CD4-positive, CD25-positive, alpha-beta regulatory T cell (primary cell): ENCODE results near the gene SPATA2L. TPM values are rescaled to one million over a fixed set of nuclear protein-coding genes. Genes with fewer than 3 reads are reported as not detected.

Experiments used
- ATAC-seq, 2 donors: fragments of 150-1000 bp; cut with Tn5 transposase; one replicate each; pipeline ENCODE4 v1.10.0; 2021; ENCODE audit warnings: low read depth in 2 of 2, moderate number of reproducible peaks in 2 of 2, moderate library complexity in 1 of 2
- DNase-seq, 3 donors: peaks; one replicate each; pipeline versions ENCODE4 v3.0.0 to v3.0.0-alpha.2; 2012 to 2022; ENCODE audit warnings: mixed read lengths in 1 of 3
- H3K27ac ChIP-seq: one replicate; pipeline ENCODE4 v1.7.0; 2013; ENCODE audit warnings: mild to moderate bottlenecking, low read length; ENCODE audit not compliant: insufficient read depth, poor library complexity, severe bottlenecking
- H3K27me3 ChIP-seq: one replicate; pipeline ENCODE4 v1.7.0; 2013; ENCODE audit warnings: low read length; ENCODE audit not compliant: control insufficient read depth, insufficient read depth
- H3K36me3 ChIP-seq: one replicate; pipeline ENCODE4 v1.7.0; 2013; ENCODE audit warnings: mild to moderate bottlenecking, low read length, moderate library complexity; ENCODE audit not compliant: control insufficient read depth, insufficient read depth
- H3K4me1 ChIP-seq: 2 replicates; pipeline ENCODE4 v1.7.0; 2013; ENCODE audit warnings: mild to moderate bottlenecking, low read length; ENCODE audit not compliant: insufficient read depth, control insufficient read depth, poor library complexity, severe bottlenecking
- H3K4me3 ChIP-seq: one replicate; pipeline ENCODE4 v1.7.0; 2013; ENCODE audit warnings: low read depth, mild to moderate bottlenecking, low read length, moderate library complexity
- H3K9me3 ChIP-seq, 2 experiments: 1 replicate in 1 of 2; 2 replicates in 1 of 2; pipeline ENCODE4 v1.7.0; 2013; ENCODE audit warnings: low read length in 2 of 2, mild to moderate bottlenecking in 1 of 2, moderate library complexity in 1 of 2; ENCODE audit not compliant: control insufficient read depth in 2 of 2
- H3K27ac Mint-ChIP-seq, 3 donors: one replicate each; pipeline ENCODE4 v1.8.0; 2020 to 2022; ENCODE audit warnings: mild to moderate bottlenecking in 3 of 3, mixed read lengths in 3 of 3, moderate library complexity in 2 of 3
- H3K27me3 Mint-ChIP-seq: one replicate; pipeline ENCODE4 v1.8.0; 2022; ENCODE audit warnings: mild to moderate bottlenecking, mixed read lengths
- H3K36me3 Mint-ChIP-seq: one replicate; pipeline ENCODE4 v1.8.0; 2020; ENCODE audit warnings: mixed read lengths
- H3K4me1 Mint-ChIP-seq, 4 donors: one replicate each; pipeline ENCODE4 v1.8.0; 2020 to 2022; ENCODE audit warnings: mixed read lengths in 4 of 4, mild to moderate bottlenecking in 1 of 4
- H3K4me3 Mint-ChIP-seq, 4 donors: one replicate each; pipeline ENCODE4 v1.8.0; 2020 to 2022; ENCODE audit warnings: mild to moderate bottlenecking in 4 of 4, mixed read lengths in 4 of 4, moderate library complexity in 3 of 4
- H3K9me3 Mint-ChIP-seq, 7 donors: one replicate each; pipeline ENCODE4 v1.8.0; 2020 to 2022; ENCODE audit warnings: mixed read lengths in 7 of 7, mild to moderate bottlenecking in 3 of 7, moderate library complexity in 2 of 7
- polyA plus RNA-seq, 4 donors: library from polyadenylated mRNA; unstranded; fragments of 300-500 nt; fragmentation: Illumina TruSeq; gene quantifications; one replicate each; pipeline ENCODE4 v1.2.3, GENCODE V29; 2021
- total RNA-seq: library from RNA; stranded (reverse); gene quantifications from one replicate; pipeline ENCODE4 v1.2.3, GENCODE V29; 2022

The SPATA2L gene
- total and polyA plus RNA-seq, 5 donors from 2014 or later: 5.6 to 15.6 (median 8.4) TPM

GRCh38 chr16:89660146-89660545 is 41.4 kb downstream of the SPATA2L start:
- peaks cover 21% of the 10 kb centered on the region for H3K36me3 Mint-ChIP-seq
- no peak for ATAC-seq
- Histone ChIP-seq H3K27me3 (no peaks in the 10 kb centered on the region), H3K27ac (no peak overlapping the region), H3K9me3 (no peaks in the 10 kb centered on the region), H3K4me3 (no peak overlapping the region), H3K36me3 (peaks cover 4% of the 10 kb centered on the region), H3K4me1 (peaks cover 23% of the 10 kb centered on the region)
- no peaks in the 10 kb centered on the region for H3K9me3 Mint-ChIP-seq
- peaks cover 8 to 32% (median 12%) of the 10 kb centered on the region in 4 donors for H3K4me1 Mint-ChIP-seq
- DNase-seq: no peak
- no peaks in the 10 kb centered on the region for H3K27me3 Mint-ChIP-seq
- peak overlapping the region in 2 of 4 donors; percentile 48 to 75 for H3K4me3 Mint-ChIP-seq
- no peak overlapping the region for H3K27ac Mint-ChIP-seq

GRCh38 chr16:89658221-89658879 is 43.2 kb downstream of the SPATA2L start:
- Mint-ChIP-seq H3K4me1 (peaks cover 8 to 43% (median 15%) of the 10 kb centered on the region in 4 donors), H3K27me3 (no peaks in the 10 kb centered on the region), H3K36me3 (peaks cover 12% of the 10 kb centered on the region), H3K4me3 (peak overlapping the region; percentile 84 to 91 (median 88)), H3K27ac (peak overlapping the region; percentile 48 to 92 (median 87)), H3K9me3 (no peaks in the 10 kb centered on the region)
- peaks cover 23% of the 10 kb centered on the region for H3K4me1 ChIP-seq
- peaks cover 10% of the 10 kb centered on the region for H3K36me3 ChIP-seq
- H3K27me3 ChIP-seq: no peaks in the 10 kb centered on the region
- peak overlapping the region; percentile 89 for H3K4me3 ChIP-seq
- peak overlapping the region; percentile 80 for H3K27ac ChIP-seq
- H3K9me3 ChIP-seq: no peaks in the 10 kb centered on the region
- ATAC-seq (no peak), DNase-seq (no peak)

DNA sequence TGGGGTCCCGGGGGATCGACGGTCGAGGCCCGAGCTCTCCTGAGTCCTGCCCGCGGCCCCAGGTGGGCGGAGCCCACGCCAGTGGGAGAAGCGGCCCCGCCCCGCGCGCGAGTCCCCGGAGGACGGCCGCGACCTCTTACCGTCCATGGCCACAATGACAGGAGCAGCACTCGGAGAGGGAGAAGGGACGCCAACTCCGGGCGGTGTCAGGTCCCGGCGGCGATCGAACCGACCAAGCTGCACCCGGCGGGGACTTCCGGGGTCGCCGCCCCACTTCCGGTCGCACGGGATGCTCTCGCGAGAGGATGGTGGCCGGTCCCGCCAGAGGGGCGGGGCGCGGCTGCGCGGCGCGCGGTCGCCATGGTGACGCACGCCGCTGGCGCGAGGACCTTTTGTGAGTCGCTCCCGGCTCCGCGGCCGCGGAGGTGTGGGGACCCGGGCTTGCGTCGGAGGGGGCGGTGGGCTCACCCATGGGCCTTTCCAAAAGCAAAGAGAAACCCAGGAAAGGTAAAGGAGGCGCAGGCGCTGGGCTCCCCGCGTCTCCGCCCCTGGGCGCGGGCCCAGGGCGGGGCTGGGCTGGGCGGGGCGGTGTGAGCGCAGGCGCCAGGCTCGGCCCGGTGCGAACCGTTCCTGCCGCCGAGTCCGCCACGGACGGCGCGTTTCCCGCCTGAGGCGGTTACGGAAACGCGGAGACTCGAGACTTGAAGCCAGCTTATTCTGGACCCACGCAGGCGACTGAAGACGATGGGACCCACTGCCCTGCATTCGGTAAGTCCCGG is 43.9 kb downstream of the SPATA2L start, which contains the start of the genes CHMP1A and SPATA33:
CHMP1A (minus strand) TSS at position 267 of the 779 bp plus-strand sequence; CDS start at position 147, 120 bp downstream.
SPATA33 (plus strand) TSS at position 395 of the 779 bp plus-strand sequence; CDS start at position 471, 76 bp downstream.
- Histone ChIP-seq H3K4me3 (peak within 1 kb of the TSS; percentile 89), H3K27ac (peak within 1 kb of the TSS; percentile 80), H3K36me3 (peaks cover 10% of the 10 kb centered on the region), H3K4me1 (peaks cover 23% of the 10 kb centered on the region), H3K9me3 (no peaks in the 10 kb centered on the region), H3K27me3 (no peaks in the 10 kb centered on the region)
- H3K4me1 Mint-ChIP-seq: peaks cover 8 to 43% (median 15%) of the 10 kb centered on the region in 4 donors
- no peaks in the 10 kb centered on the region for H3K9me3 Mint-ChIP-seq
- no peaks in the 10 kb centered on the region for H3K27me3 Mint-ChIP-seq
- ATAC-seq (peak; percentile 90 to 93), DNase-seq (peak; percentile 90 to 94 (median 90))
- peak within 1 kb of the TSS; percentile 85 to 91 (median 88) for H3K4me3 Mint-ChIP-seq
- H3K27ac Mint-ChIP-seq: peak within 1 kb of the TSS; percentile 48 to 92 (median 87)
- H3K36me3 Mint-ChIP-seq: peaks cover 11% of the 10 kb centered on the region

DNA sequence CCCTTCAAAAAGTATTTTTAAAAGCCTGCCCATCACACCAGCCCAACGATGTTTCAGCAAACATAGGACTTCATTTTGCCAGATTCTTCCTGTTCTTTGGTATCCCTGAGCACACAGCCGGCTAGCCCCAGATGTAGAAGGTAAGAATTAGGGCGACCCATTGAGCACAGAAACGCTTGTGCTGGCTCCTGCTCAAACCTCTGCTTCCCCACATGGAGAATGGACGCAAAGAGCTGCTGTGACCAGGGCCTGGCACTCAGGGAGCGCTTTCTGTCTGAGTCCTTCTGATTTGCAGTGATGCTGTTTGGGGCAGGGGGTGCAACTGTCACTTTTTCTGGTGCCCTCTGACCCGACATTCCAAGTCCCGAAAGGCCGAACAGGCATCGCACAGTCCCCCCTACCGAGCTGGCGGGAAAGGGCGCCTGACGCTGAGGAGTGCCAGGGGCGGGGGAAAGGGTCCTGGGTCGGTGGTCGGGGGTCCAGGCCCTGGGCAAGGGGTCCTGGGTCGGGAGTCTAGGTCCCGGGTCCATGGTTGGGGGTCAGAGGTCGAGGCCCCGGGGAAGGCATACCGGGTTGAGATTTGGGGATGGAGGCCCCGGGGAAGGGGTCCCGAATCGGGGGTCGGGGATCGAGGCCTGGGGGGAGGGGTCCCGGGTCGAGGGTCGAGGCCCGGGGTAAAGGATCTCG is 44.9 kb downstream of the SPATA2L start:
- H3K4me3 ChIP-seq: peak overlapping the region; percentile 11
- peak overlapping the region; percentile 32 to 75 (median 73) for H3K27ac Mint-ChIP-seq

GRCh38 chr16:89655062-89655643 is 46.4 kb downstream of the SPATA2L start:
- Mint-ChIP-seq H3K27ac (peak overlapping the region in 2 of 3 donors; percentile 38 to 75), H3K27me3 (no peaks in the 10 kb centered on the region), H3K9me3 (no peaks in the 10 kb centered on the region), H3K4me3 (peak overlapping the region; percentile 61 to 89 (median 84)), H3K4me1 (peaks cover 0 to 40% (median 16%) of the 10 kb centered on the region in 4 donors), H3K36me3 (no peaks in the 10 kb centered on the region)
- H3K27me3 ChIP-seq: no peaks in the 10 kb centered on the region
- peaks cover 21% of the 10 kb centered on the region for H3K36me3 ChIP-seq
- peaks cover 23% of the 10 kb centered on the region for H3K4me1 ChIP-seq
- H3K27ac ChIP-seq: no peak overlapping the region
- no peak for ATAC-seq
- no peak overlapping the region for H3K4me3 ChIP-seq
- DNase-seq: no peak
- no peaks in the 10 kb centered on the region for H3K9me3 ChIP-seq

More for the DNA sequence above, 44.9 kb downstream of the SPATA2L start:
- Mint-ChIP-seq H3K27me3 (no peaks in the 10 kb centered on the region), H3K36me3 (peaks cover 9% of the 10 kb centered on the region), H3K9me3 (no peaks in the 10 kb centered on the region), H3K4me3 (peak overlapping the region; percentile 83 to 89 (median 84)), H3K4me1 (peaks cover 8 to 43% (median 15%) of the 10 kb centered on the region in 4 donors)
- Histone ChIP-seq H3K36me3 (peaks cover 16% of the 10 kb centered on the region), H3K27ac (peak overlapping the region; percentile 80), H3K27me3 (no peaks in the 10 kb centered on the region), H3K9me3 (no peaks in the 10 kb centered on the region), H3K4me1 (peaks cover 23% of the 10 kb centered on the region)
- ATAC-seq: no peak
- no peak for DNase-seq

DNA sequence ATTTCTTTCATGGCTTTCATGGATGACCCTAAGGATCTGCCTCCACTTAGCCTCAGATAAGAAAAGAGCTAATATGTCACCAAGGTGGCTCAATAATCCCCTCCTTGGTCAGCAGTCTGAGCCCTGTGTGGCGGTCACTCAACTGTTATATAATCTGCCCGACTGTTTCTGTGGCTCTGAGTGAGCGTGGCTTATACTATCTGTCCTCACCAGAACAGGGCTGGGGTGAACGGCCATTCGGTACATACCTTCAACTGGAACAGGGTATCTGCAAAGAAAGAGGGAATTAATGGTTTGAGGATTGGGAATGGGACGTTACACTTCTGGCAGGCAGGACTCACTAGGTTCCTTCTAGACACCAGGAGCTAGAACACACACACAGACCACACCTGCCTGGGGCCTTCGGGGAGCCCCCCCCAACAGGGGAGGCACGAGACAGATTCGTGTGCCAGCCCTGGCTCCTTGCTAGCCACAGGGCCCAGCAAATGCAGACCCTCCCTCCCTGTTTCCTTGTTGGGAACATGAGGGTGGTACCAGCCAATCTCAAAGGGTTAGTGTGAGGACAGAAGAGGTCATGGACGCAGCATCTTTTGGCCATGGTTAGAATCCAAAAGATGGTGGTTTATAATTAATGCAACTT is 47.7 kb downstream of the SPATA2L start:
- Mint-ChIP-seq H3K27ac (peak overlapping the region in 2 of 3 donors; percentile 17 to 80), H3K36me3 (peaks cover 5% of the 10 kb centered on the region), H3K9me3 (no peaks in the 10 kb centered on the region), H3K27me3 (no peaks in the 10 kb centered on the region), H3K4me1 (peaks cover 0 to 35% (median 14%) of the 10 kb centered on the region in 4 donors), H3K4me3 (peak overlapping the region; percentile 45 to 69 (median 63))
- H3K4me1 ChIP-seq: peaks cover 21% of the 10 kb centered on the region
- ATAC-seq (no peak), DNase-seq (no peak)
- no peak overlapping the region for H3K27ac ChIP-seq
- no peaks in the 10 kb centered on the region for H3K27me3 ChIP-seq
- H3K4me3 ChIP-seq: no peak overlapping the region
- H3K9me3 ChIP-seq: no peaks in the 10 kb centered on the region
- peaks cover 26% of the 10 kb centered on the region for H3K36me3 ChIP-seq
